Endothelial cell of umbilical vein (primary cell): Measurements from ENCODE around the gene IQCE.
"Not testable (repeated sequence)": the region's sequence is repeated elsewhere in the genome, so short reads cannot be mapped to it uniquely, and the experiment has no call there.

Experiments
- EZH2 ChIP-seq: IDR thresholded peaks from 2 replicates; pipeline ENCODE4 v1.6.1; 2012; ENCODE audit warnings: borderline replicate concordance, low read depth, mild to moderate bottlenecking, moderate library complexity, low read length, inconsistent platforms; ENCODE audit not compliant: severe bottlenecking
- FOS ChIP-seq: IDR thresholded peaks from 2 replicates; pipeline ENCODE4 v1.6.1; 2011; ENCODE audit warnings: mild to moderate bottlenecking, low read length, moderate library complexity, borderline replicate concordance; ENCODE audit not compliant: insufficient read depth
- GATA2 ChIP-seq: IDR thresholded peaks from 2 replicates; pipeline ENCODE4 v1.7.0; 2011; ENCODE audit warnings: low read depth, mild to moderate bottlenecking, moderate library complexity, mixed read lengths, low read length; ENCODE audit not compliant: insufficient read length, insufficient read depth
- JUN ChIP-seq: IDR thresholded peaks from 2 replicates; pipeline ENCODE4 v1.6.1; 2011; ENCODE audit warnings: borderline replicate concordance, low read depth; ENCODE audit not compliant: insufficient read length, insufficient read depth
- MYC ChIP-seq: IDR thresholded peaks from one replicate; pipeline ENCODE4 v1.6.1; 2011; ENCODE audit warnings: mild to moderate bottlenecking, low read depth, low read length
- POLR2A ChIP-seq: IDR thresholded peaks from 2 replicates; pipeline ENCODE4 v1.6.1; 2012; ENCODE audit warnings: low read depth, mild to moderate bottlenecking, control low read depth, low read length
- POLR2AphosphoS5 ChIP-seq: IDR thresholded peaks from 2 replicates; pipeline ENCODE4 v1.6.1; 2012; ENCODE audit warnings: low read depth, mild to moderate bottlenecking, control low read depth, low read length, moderate library complexity; ENCODE audit not compliant: insufficient read depth
- TF ChIP-seq, protein P1 (sequence below), 2 donors: IDR thresholded peaks; 1 replicate in 1 of 2; 2 replicates in 1 of 2; pipeline ENCODE4 v1.5.1; 2011; ENCODE audit warnings: low read length in 2 of 2, mild to moderate bottlenecking in 2 of 2, moderate library complexity in 2 of 2, control low read depth in 1 of 2, inconsistent platforms in 1 of 2, low read depth in 1 of 2; ENCODE audit not compliant: insufficient read depth in 1 of 2; ENCODE audit errors: extremely low read depth in 1 of 2
- TF ChIP-seq, protein P2 (sequence below): IDR thresholded peaks from 2 replicates; pipeline ENCODE4 v1.6.1; 2011; ENCODE audit not compliant: insufficient read depth, insufficient read length

GRCh38 chr7:2530994-2531795 lies 27.6 kb upstream of the IQCE start:
- TF ChIP-seq EZH2, POLR2A, POLR2AphosphoS5, MYC, JUN, GATA2, FOS: not testable (repeated sequence)
- TF ChIP-seq, protein P1, sequence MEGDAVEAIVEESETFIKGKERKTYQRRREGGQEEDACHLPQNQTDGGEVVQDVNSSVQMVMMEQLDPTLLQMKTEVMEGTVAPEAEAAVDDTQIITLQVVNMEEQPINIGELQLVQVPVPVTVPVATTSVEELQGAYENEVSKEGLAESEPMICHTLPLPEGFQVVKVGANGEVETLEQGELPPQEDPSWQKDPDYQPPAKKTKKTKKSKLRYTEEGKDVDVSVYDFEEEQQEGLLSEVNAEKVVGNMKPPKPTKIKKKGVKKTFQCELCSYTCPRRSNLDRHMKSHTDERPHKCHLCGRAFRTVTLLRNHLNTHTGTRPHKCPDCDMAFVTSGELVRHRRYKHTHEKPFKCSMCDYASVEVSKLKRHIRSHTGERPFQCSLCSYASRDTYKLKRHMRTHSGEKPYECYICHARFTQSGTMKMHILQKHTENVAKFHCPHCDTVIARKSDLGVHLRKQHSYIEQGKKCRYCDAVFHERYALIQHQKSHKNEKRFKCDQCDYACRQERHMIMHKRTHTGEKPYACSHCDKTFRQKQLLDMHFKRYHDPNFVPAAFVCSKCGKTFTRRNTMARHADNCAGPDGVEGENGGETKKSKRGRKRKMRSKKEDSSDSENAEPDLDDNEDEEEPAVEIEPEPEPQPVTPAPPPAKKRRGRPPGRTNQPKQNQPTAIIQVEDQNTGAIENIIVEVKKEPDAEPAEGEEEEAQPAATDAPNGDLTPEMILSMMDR (IDR thresholded peaks at IDR 0.05; ENCODE audit: extremely low read depth in 1 of 2, insufficient read depth in 1 of 2, low read depth in 1 of 2, low read length in 2 of 2), result not testable (repeated sequence)
- TF ChIP-seq, protein P2, sequence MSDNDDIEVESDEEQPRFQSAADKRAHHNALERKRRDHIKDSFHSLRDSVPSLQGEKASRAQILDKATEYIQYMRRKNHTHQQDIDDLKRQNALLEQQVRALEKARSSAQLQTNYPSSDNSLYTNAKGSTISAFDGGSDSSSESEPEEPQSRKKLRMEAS, result not testable (repeated sequence)
